NCI-H1694 treated with DMSO at 0.1 percent for 48 hours (cell line): ENCODE measurements around the gene MFSD6L.

Experiments used
- DNase-seq: peaks from one replicate; lab custom pipeline; 2025; lab: John Stamatoyannopoulos, UW

The MFSD6L gene

GRCh38 chr17:8791910-8792270 is 7.3 kb downstream of the MFSD6L start:
- no peak for DNase-seq

DNA sequence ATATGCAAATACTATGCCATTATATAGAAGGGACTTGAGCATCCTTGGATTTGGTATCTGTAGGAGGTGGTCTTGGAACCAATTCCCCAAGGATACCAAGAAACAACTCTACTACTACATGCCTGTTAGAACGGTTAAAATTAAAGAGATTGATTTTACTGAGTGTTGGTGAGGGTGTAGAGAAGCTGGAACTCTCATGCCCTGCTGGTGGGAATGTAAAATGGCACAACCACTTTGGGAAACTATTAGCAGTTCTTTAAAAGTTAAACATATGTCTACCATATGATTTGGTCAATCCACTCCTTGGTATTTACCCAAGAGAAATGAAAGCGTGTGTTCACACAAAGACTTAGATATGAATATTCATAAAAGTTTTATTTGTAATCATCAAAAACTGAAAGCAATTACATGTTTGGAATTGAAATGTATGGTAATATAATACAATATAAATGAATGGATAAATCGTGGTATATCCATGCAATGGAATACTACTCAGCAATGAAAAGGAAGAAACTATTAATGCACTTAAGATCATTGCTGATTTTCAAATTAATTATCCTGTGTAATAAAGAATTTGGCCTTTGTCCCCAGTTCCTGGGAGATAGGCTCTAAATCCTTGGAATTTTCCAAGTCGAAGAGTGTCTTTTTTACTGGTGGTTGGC is 7.8 kb downstream of the MFSD6L start:
- DNase-seq, result no peak

- no peak for DNase-seq
Observed at GRCh38 chr17:8789743-8790142, 9.4 kb downstream of the MFSD6L start.

DNA sequence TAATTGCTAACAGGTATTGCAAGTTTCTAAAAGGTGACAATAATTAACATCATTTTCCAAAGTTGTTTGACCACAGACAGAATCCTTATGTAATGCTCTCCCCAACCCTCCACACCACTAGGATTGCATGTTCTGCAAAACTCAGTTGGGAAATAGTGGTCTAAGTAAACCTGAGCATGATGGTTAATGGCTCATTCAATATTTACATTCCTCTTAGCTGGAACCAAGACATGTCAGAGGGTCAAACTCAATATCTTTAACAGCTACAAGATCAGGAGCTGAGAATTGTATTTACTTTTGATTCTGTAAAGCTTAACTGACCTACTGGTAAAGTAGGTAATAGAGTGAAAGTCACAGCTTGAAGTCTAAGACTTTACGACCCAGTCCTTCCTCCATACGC is 10.2 kb downstream of the MFSD6L start:
- no peak for DNase-seq

GRCh38 chr17:8785547-8786413 is 13.4 kb downstream of the MFSD6L start:
- DNase-seq, result peak; percentile 40

GRCh38 chr17:8782176-8782575 is 17.0 kb downstream of the MFSD6L start:
- no peak for DNase-seq

DNA sequence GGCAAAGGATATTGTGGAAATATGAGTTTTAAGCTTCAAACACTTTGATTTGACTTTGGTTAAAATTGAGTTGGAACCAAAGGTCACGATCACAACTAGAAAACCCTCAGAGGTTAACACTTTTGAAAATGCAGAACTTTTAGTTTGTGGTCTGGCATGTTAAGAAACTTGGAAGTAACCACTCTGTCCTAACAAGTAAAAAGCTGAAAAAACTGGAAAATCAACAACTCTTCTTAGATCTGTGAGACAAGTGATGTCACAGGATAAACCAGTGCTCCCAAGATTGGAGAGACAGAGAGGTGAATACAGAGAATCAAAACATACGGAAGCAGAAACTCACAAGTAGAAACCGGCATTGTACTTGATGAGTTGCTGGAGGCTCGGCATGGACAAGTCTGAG is 17.4 kb downstream of the MFSD6L start:
- DNase-seq, result no peak

GRCh38 chr17:8776881-8777280 is 22.3 kb downstream of the MFSD6L start:
- no peak for DNase-seq

- DNase-seq, result no peak
Observed at GRCh38 chr17:8776248-8776647, 22.9 kb downstream of the MFSD6L start.

DNA sequence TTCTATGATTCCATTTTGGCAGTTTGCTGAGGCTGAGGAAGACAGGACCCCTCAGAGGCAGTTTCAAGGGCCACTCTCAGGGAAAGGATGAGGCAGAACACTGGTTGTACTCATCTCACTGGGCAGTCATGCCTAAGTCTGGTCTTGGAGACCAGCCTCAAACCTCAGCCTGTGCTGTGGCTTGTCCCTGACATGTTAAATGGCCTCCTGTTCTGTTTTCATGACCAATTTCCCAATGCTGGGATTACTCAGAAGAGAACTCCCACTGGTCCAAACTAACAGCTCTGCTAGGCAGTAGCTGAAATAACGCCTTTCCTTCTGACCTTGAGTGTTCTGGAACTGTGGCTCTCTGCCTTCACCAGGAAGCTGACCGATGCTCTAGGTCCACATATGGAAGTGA is 32.4 kb downstream of the MFSD6L start:
- DNase-seq, result no peak

- no peak for DNase-seq
Observed at GRCh38 chr17:8762012-8762411, 37.2 kb downstream of the MFSD6L start.

DNA sequence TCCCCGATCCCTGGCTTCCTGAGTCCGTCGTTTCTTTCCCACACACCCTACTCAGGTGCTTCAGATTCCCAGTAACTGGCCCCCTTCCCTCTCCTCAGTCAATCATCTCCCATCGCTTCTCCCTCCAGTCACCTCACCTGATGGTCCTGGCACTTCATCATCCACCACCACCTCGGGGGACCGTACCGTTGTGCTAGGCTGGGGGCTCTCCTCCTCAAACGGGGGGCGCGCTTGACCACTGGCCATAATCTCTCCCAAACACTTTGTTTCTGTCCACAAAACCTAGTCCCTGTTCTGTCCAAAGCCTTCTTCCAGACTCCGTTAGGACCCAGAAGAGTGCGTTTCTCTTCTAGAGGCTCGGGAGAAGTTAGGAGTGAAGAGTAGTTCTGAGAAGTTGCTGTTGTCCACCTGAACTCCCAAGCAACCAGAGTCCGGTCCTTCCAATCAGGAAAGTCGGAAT is 41.0 kb downstream of the MFSD6L start, which contains the start of gene SPDYE4:
TSS of gene SPDYE4 (minus strand) at position 410 of the 460 bp plus-strand sequence. CDS start at position 246, 164 bp downstream.
- no peak for DNase-seq

DNA sequence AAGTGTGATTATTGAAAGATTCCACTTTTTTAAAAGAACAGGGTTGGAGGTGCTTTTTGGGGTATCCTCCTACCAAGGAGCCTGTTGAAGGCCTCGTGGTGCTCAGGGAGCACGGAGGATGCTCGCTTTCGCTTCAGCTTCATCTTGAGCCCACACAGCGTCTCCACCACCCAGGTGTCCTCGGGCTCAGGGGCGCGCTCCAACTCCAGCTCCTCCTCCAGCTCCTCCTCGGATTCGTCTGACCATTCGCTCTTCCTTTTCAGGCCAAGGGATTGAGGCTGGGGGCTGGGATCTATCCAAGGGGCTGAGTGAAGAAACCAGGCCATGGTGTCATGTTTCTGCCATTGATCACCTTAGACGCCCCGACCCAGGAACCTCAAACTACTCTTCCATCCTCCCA is 42.0 kb downstream of the MFSD6L start:
- DNase-seq, result no peak

- no peak for DNase-seq
Observed at GRCh38 chr17:8755590-8756255, 43.4 kb downstream of the MFSD6L start.

DNA sequence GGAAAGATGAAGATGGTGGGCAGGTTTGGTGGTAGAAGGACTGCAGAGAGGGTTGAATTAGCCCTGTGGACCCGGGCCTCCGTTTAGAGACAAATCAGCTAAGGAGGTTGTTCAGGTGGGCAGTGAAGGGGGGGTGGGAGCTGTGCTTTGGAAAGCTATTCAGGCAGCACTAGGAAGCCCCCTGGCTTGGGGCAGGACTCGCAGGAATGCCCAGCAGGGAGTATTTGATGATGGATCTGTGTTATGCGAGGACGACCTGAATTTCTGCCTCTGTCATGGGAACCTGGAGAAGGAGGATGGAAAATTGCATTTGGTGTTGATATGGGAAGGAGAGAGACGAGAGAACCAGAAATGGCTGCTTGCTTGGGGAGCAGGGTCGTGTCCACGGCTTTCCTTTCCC is 44.3 kb downstream of the MFSD6L start:
- no peak for DNase-seq

- DNase-seq, result no peak
Observed at GRCh38 chr17:8753976-8754440, 45.2 kb downstream of the MFSD6L start.

- no peak for DNase-seq
Observed at GRCh38 chr17:8753136-8753975, 45.8 kb downstream of the MFSD6L start.

DNA sequence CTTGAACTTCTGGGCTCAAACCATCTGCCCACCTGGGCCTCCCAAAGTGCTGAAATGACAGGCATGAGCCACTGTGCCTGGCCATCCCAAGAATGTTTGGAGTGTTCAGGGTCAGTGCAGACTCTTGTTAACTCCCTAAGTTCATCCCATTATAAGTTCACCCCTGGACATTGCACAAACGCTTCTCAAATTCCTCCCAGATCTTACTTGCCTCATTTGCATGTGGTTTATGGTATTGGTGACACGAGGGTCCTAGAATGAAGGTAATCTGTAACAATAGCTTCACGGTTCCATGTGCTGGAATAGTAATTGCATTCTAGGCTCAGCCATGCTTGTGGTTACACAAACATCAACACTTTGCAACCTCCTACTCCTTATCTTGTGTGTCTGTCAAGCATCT is 49.5 kb downstream of the MFSD6L start:
- no peak for DNase-seq

GRCh38 chr17:8747742-8748141 is 51.4 kb downstream of the MFSD6L start:
- DNase-seq, result no peak
